Activated CD4-positive, alpha-beta T cell treated with anti-CD3 and anti-CD28 coated beads, Interleukin-2, Interleukin-4, amounts not matched to agents 100 ng/mL and 50 ng/mL, durations not matched to agents 16 hours and 8 hours (primary cell): Measurements from ENCODE around the gene SNX2.
A peak's percentile ranks its signal among the peaks of the same experiment; 100 is the strongest.
"Not testable (repeated sequence)": the region's sequence is repeated elsewhere in the genome, so short reads cannot be mapped to it uniquely, and the experiment has no call there.

Source experiments
- DNase-seq: peaks from one replicate; pipeline ENCODE4 v3.0.0-alpha.2; 2020; ENCODE audit warnings: low spot score

The SNX2 gene

GRCh38 chr5:122774861-122775549 lies at the start of gene SNX2:
Gene SNX2 (plus strand): TSS chr5:122775080. CDS start chr5:122775104, 24 bp downstream.
- DNase-seq: peak; percentile 88

GRCh38 chr5:122727112-122727541 lies 47.8 kb upstream of the SNX2 start:
- DNase-seq: peak; percentile 25

- no peak for DNase-seq
These were observed 44.8 kb upstream of the SNX2 start for GRCh38 chr5:122730037-122730436.

GRCh38 chr5:122730456-122730855 lies 44.4 kb upstream of the SNX2 start:
- no peak for DNase-seq

- DNase-seq: no peak
These were observed 38.6 kb upstream of the SNX2 start for GRCh38 chr5:122736086-122736845.

- no peak for DNase-seq
These were observed 36.8 kb upstream of the SNX2 start for GRCh38 chr5:122738088-122738487.

- no peak for DNase-seq
These were observed 33.2 kb upstream of the SNX2 start for GRCh38 chr5:122741681-122742080.

- DNase-seq: no peak
These were observed 31.6 kb upstream of the SNX2 start for GRCh38 chr5:122743261-122743660.

- DNase-seq: no peak
These were observed 29.3 kb upstream of the SNX2 start for GRCh38 chr5:122745597-122745996.

GRCh38 chr5:122749886-122750285 lies 25.0 kb upstream of the SNX2 start:
- DNase-seq: no peak

- no peak for DNase-seq
These were observed 23.5 kb upstream of the SNX2 start for GRCh38 chr5:122751293-122751782.

- no peak for DNase-seq
These were observed 21.4 kb upstream of the SNX2 start for GRCh38 chr5:122753500-122753899.

- no peak for DNase-seq
These were observed 19.1 kb upstream of the SNX2 start for GRCh38 chr5:122755783-122756182.

- peak; percentile 61 for DNase-seq
These were observed 18.5 kb upstream of the SNX2 start for GRCh38 chr5:122756264-122756911.

- peak; percentile 39 for DNase-seq
These were observed 17.6 kb upstream of the SNX2 start for GRCh38 chr5:122757285-122757684.

- no peak for DNase-seq
These were observed 15.4 kb upstream of the SNX2 start for GRCh38 chr5:122759241-122760070.

GRCh38 chr5:122760236-122760635 lies 14.6 kb upstream of the SNX2 start:
- no peak for DNase-seq

- no peak for DNase-seq
These were observed 13.8 kb upstream of the SNX2 start for GRCh38 chr5:122761115-122761514.

GRCh38 chr5:122761896-122762295 lies 13.0 kb upstream of the SNX2 start:
- DNase-seq: not testable (repeated sequence)

GRCh38 chr5:122766130-122766529 lies 8.8 kb upstream of the SNX2 start:
- no peak for DNase-seq

GRCh38 chr5:122770477-122770876 lies 4.4 kb upstream of the SNX2 start:
- no peak for DNase-seq

GRCh38 chr5:122772446-122772845 lies 2.4 kb upstream of the SNX2 start:
- DNase-seq: no peak
